Neural progenitor cell (in vitro differentiated cells): ENCODE results near the gene PDLIM4.

Experiments
- EZH2phosphoT487 ChIP-seq: fragments of 200-600 bp; sonication (generic); IDR thresholded peaks from 2 replicates; pipeline ENCODE4 v1.6.1; 2017; ENCODE audit warnings: antibody characterized with exemption
- TF ChIP-seq, protein P1 (sequence below): fragments of 200-600 bp; sonication (generic); IDR thresholded peaks from 2 replicates; pipeline ENCODE4 v1.5.1; 2017; ENCODE audit warnings: antibody characterized with exemption, mild to moderate bottlenecking

DNA sequence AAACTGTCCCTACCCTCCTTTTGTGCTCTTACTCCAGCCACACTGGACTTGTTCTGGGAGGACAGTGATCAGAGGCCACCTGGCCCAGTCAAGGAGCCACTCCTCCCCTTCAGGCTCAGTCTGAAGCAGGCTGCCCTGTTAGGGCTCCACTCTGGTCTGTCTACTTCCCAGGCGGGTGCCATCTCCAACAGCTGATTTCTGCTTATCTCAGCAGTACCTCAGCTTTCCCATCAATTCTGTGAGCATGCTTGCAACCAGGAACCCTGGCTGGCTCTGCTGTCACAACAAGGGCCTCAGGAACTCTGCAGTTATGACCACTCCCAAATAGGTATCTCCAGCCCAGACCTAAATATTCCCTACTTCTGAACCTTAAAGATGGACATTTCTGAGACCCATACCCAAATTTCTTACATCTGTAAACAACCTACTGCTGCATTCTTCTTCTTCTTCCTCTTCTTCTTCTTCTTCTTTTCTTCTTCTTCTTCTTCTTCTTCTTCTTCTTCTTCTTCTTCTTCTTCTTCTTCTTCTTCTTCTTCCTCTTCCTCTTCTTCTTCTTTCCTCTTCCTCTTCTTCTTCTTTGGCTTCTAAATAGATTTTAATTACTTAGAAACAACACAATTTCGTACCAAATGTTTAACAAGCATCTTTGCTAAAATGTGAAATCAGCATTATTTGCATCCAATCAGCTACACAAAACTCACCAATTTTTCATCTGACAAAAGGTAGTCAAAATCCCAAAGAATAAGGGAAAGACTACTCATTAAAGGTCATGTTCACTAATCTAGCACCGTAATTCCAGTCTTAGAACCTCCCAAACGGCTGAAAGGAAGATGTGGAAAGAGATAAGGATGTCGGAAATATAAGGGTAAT lies 23.1 kb downstream of the PDLIM4 start:
- TF ChIP-seq EZH2phosphoT487: no peak
- TF ChIP-seq, protein P1, sequence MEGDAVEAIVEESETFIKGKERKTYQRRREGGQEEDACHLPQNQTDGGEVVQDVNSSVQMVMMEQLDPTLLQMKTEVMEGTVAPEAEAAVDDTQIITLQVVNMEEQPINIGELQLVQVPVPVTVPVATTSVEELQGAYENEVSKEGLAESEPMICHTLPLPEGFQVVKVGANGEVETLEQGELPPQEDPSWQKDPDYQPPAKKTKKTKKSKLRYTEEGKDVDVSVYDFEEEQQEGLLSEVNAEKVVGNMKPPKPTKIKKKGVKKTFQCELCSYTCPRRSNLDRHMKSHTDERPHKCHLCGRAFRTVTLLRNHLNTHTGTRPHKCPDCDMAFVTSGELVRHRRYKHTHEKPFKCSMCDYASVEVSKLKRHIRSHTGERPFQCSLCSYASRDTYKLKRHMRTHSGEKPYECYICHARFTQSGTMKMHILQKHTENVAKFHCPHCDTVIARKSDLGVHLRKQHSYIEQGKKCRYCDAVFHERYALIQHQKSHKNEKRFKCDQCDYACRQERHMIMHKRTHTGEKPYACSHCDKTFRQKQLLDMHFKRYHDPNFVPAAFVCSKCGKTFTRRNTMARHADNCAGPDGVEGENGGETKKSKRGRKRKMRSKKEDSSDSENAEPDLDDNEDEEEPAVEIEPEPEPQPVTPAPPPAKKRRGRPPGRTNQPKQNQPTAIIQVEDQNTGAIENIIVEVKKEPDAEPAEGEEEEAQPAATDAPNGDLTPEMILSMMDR: no peak
